HG02938 (cell line): Measurements from ENCODE around the gene UPP1.
"Not testable (repeated sequence)": the region's sequence is repeated elsewhere in the genome, so short reads cannot be mapped to it uniquely, and the experiment has no call there.

ENCODE experiments used
- ATAC-seq: cut with Tn5 transposase; IDR thresholded peaks from one replicate; pipeline ENCODE4 v1.9.1; 2021; ENCODE audit warnings: mild to moderate bottlenecking, moderate library complexity; ENCODE audit not compliant: unreplicated experiment

Gene UPP1

GRCh38 chr7:48089046-48090003, at the start of gene UPP1:
Gene UPP1, plus strand, starts transcription at chr7:48089265. Its CDS starts 5,519 bp downstream, at chr7:48094784.
- peak; percentile 46 for ATAC-seq

GRCh38 chr7:48040944-48041652, 48.0 kb upstream of the UPP1 start:
- ATAC-seq: no peak

- no peak for ATAC-seq
These were observed 47.5 kb upstream of the UPP1 start for GRCh38 chr7:48041653-48041970.

GRCh38 chr7:48042216-48042615, 46.8 kb upstream of the UPP1 start:
- ATAC-seq: no peak

GRCh38 chr7:48042636-48043035, 46.4 kb upstream of the UPP1 start:
- no peak for ATAC-seq

- no peak for ATAC-seq
These were observed 43.8 kb upstream of the UPP1 start for GRCh38 chr7:48045195-48045765.

- ATAC-seq: no peak
These were observed 42.6 kb upstream of the UPP1 start for GRCh38 chr7:48046458-48046857.

GRCh38 chr7:48048113-48048512, 41.0 kb upstream of the UPP1 start:
- ATAC-seq: no peak

- no peak for ATAC-seq
These were observed 39.2 kb upstream of the UPP1 start for GRCh38 chr7:48049850-48050249.

GRCh38 chr7:48052748-48053147, 36.3 kb upstream of the UPP1 start:
- ATAC-seq: no peak

GRCh38 chr7:48053736-48054135, 35.3 kb upstream of the UPP1 start:
- no peak for ATAC-seq

- no peak for ATAC-seq
These were observed 30.1 kb upstream of the UPP1 start for GRCh38 chr7:48058990-48059389.

- ATAC-seq: no peak
These were observed 29.4 kb upstream of the UPP1 start for GRCh38 chr7:48059706-48060105.

- no peak for ATAC-seq
These were observed 25.1 kb upstream of the UPP1 start for GRCh38 chr7:48063985-48064384.

GRCh38 chr7:48067475-48067874, 21.6 kb upstream of the UPP1 start:
- ATAC-seq: no peak

- ATAC-seq: no peak
These were observed 14.8 kb upstream of the UPP1 start for GRCh38 chr7:48074204-48074654.

GRCh38 chr7:48077423-48077822, 11.6 kb upstream of the UPP1 start:
- ATAC-seq: no peak

GRCh38 chr7:48078470-48078869, 10.6 kb upstream of the UPP1 start:
- no peak for ATAC-seq

GRCh38 chr7:48082378-48082777, 6.7 kb upstream of the UPP1 start:
- ATAC-seq: not testable (repeated sequence)

- no peak for ATAC-seq
These were observed 5.8 kb upstream of the UPP1 start for GRCh38 chr7:48083114-48083830.
